Cardiac fibroblast (primary cell): ENCODE measurements around the gene SP3.

ENCODE experiments used
- DNase-seq, 2 donors: peaks; one replicate each; pipeline versions ENCODE4 v3.0.0 to v3.0.0-alpha.2; 2010; ENCODE audit warnings: low read depth in 2 of 2
- H3K4me3 ChIP-seq, 2 donors: replicated peaks in 1 of 2; 1 replicate in 1 of 2; 2 replicates in 1 of 2; pipeline ENCODE4 v1.5.1; 2011; ENCODE audit warnings: low read depth in 2 of 2, low read length in 2 of 2, mild to moderate bottlenecking in 2 of 2, moderate library complexity in 1 of 2
- TF ChIP-seq, protein P1 (sequence below): IDR thresholded peaks from one replicate; pipeline ENCODE4 v1.5.1; 2011; ENCODE audit warnings: low read depth, mild to moderate bottlenecking, low read length, inconsistent platforms

Gene SP3

DNA sequence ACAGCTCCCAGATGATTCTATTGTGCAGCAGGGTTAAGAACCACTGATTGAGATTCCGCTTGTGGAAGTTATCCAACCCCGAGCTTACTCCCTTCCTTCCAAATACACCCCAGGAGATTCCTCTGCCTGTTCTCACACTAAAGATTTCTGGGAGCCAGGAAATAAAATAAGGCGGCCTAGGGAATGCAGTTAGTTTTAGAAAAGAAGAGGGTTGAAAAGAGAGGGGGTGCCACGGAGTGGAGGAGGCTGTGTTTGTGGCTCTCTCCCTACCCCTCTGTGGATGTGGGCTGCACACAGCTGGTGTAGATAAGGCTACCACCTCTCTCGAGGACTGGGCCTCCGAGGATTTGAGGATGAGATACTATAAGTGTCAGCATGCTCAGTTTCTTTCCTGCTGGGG is 25.1 kb upstream of the SP3 start:
- TF ChIP-seq, protein P1, sequence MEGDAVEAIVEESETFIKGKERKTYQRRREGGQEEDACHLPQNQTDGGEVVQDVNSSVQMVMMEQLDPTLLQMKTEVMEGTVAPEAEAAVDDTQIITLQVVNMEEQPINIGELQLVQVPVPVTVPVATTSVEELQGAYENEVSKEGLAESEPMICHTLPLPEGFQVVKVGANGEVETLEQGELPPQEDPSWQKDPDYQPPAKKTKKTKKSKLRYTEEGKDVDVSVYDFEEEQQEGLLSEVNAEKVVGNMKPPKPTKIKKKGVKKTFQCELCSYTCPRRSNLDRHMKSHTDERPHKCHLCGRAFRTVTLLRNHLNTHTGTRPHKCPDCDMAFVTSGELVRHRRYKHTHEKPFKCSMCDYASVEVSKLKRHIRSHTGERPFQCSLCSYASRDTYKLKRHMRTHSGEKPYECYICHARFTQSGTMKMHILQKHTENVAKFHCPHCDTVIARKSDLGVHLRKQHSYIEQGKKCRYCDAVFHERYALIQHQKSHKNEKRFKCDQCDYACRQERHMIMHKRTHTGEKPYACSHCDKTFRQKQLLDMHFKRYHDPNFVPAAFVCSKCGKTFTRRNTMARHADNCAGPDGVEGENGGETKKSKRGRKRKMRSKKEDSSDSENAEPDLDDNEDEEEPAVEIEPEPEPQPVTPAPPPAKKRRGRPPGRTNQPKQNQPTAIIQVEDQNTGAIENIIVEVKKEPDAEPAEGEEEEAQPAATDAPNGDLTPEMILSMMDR = no peak
- no peak overlapping the region for H3K4me3 ChIP-seq
- DNase-seq = peak in 1 of 2 donors; percentile 50

DNA sequence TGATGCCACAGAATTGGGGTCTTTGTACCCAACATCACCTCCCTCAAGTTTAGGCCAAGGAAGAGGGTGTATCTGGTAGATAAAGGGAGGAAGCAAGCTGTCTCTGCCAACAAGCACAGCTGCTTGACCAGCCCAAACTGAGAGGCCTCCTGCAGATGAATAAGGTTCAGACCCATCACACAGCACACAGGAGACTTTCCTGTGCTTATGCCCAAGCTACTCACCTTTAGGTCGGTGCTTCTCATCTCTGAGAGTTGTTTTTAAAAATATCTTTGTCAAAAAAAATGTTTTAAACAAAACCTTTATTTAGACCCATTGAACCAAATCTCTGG is 24.7 kb upstream of the SP3 start:
- TF ChIP-seq, protein P1 = no peak
- H3K4me3 ChIP-seq = no peak overlapping the region
- DNase-seq = no peak

DNA sequence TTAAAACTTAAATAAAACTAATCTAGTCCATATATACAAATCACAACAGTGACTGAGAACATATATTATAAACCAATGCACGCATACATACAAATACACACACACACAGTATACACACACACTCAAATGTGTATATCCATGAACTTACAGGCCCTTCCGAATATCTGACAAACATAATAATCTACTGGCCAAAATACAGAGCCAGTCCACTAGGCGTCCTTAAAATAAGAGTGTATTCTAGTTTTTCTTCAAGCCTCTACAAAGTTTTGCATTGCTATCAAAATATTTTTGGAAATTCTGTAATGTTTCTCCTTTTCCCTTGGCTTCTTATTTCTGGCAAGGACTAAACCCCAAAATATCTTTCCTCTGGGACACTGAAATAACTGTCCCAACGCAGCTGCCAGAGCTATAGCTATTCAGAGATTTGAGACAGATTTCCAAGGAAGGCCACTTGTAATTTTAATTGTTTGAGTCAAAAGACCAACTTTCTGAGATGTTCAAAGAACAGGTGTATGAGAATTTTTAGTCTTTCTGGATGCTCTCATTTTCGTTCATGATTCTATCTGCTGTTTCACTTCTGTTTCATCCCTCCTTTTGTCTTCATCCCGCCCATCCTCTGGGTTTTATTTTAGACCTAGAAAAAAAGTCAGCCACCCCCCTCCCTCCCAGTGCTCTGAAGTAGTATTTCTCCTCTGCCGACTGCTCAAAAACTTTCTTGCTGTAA is 24.1 kb upstream of the SP3 start:
- TF ChIP-seq, protein P1 = no peak
- DNase-seq = no peak
- H3K4me3 ChIP-seq = no peak overlapping the region

DNA sequence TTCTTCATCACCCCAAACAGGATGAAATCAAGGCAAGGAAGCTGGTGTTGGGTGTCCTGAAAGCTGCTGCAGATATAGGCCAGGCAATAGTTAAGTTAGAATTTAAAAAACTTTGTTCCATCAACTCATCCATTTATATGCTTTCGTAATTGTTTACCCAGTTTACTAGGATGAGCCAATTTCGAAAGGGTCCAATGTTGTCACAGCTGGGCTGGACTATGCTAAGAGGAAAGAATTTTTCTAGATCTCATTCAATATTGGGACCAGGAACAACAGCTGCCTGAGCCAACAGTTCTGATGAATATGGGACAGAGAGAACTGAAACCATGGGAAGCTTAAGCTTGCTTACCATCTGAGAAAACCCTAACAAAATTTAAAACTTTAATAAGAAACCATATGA is 21.6 kb upstream of the SP3 start:
- TF ChIP-seq, protein P1 = no peak
- no peak overlapping the region for H3K4me3 ChIP-seq
- DNase-seq = peak; percentile 31 to 65

DNA sequence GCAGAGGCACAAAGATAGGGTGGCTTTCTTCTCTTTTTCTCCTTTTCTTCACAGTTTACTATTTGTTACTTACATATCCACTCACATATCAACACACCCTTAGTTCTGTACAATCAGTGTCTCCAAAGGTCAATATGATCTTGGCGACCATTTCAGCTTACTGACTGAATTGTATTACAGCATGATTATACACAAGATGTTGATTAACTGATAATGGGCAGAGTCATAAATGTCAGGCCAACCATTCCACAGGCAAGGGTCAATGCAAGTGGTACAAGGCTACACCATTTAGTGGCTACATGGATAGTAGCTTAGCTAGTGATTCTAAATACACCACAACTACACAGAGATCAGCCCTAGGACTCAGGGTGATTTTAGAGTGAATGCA is 20.4 kb upstream of the SP3 start:
- DNase-seq = no peak
- TF ChIP-seq, protein P1 = no peak
- H3K4me3 ChIP-seq = no peak overlapping the region

DNA sequence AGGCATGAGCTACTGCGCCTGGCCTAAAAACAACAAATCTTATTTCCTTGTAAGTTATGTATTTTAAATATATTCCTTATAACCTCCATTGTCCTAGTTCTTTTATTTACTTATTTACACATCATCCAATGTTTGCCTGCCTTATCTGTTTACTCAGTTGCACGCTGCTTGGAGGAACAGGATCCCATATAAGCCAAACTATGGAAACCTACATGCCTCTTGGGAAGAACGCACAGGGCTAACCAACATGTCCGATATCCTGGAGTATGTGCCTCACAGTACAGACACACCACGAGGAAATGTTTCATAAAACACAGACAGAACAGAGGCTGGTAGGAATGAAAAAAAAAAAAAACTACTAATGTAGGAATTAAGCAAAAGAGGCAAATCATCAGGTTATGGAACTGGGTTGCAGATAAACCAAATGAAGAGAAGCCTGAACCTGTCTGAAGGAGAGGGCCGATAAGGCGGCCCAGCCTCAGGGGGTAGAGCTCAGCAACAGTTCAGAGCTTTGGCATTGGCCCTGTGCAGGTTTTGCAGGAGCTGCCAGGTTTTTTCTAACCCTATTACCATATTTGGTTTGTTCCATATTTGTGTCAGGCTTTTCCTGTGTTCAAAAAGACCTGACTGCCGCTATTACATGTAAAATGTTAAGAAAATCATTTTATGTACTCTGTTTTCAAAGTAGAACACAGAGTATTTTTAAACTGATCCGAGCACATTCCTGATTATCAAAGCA is 19.9 kb upstream of the SP3 start:
- peak in 1 of 2 donors; percentile 48 for DNase-seq
- no peak overlapping the region for H3K4me3 ChIP-seq
- TF ChIP-seq, protein P1 = no peak
